ENCODE measurements around the gene ADSL.

GRCh38 chr22:40410731-40411505, 64.6 kb downstream of the ADSL start:
- TF ChIP-seq CTCF (conservative IDR thresholded peaks at IDR 0.05; ENCODE audit: low read depth, low read length) (no peak), MAFK (IDR thresholded peaks at IDR 0.05; ENCODE audit: low read depth, low read length) (no peak), USF2 (IDR thresholded peaks at IDR 0.05; ENCODE audit: low read depth, low read length) (no peak), SMC3 (IDR thresholded peaks at IDR 0.05; ENCODE audit: low read depth, low read length) (no peak), MXI1 (IDR thresholded peaks at IDR 0.05; ENCODE audit: borderline replicate concordance, low read depth, low read length) (no peak), CHD1 (IDR thresholded peaks at IDR 0.05; ENCODE audit: low read depth, low read length) (no peak), ELK1 (IDR thresholded peaks at IDR 0.05; ENCODE audit: borderline replicate concordance, low read depth, low read length) (no peak), POLR2A (IDR thresholded peaks at IDR 0.05; ENCODE audit: low read depth, low read length) (no peak)
